HG02970 (cell line): ENCODE data around the gene PRF1.
"Not testable (repeated sequence)": the region's sequence is repeated elsewhere in the genome, so short reads cannot be mapped to it uniquely, and the experiment has no call there.

Experiments used
- ATAC-seq: cut with Tn5 transposase; IDR thresholded peaks from one replicate; pipeline ENCODE4 v1.9.1; 2021; ENCODE audit warnings: mild to moderate bottlenecking, moderate library complexity, moderate number of reproducible peaks; ENCODE audit not compliant: unreplicated experiment, low FRiP score

The PRF1 gene

GRCh38 chr10:70618663-70619062 lies 16.1 kb upstream of the PRF1 start:
- ATAC-seq: no peak

- no peak for ATAC-seq
Observed at GRCh38 chr10:70617798-70618568, 15.4 kb upstream of the PRF1 start.

GRCh38 chr10:70616761-70617160 lies 14.2 kb upstream of the PRF1 start:
- no peak for ATAC-seq

- ATAC-seq: no peak
Observed at GRCh38 chr10:70615784-70616522, 13.4 kb upstream of the PRF1 start.

GRCh38 chr10:70615211-70615610 lies 12.7 kb upstream of the PRF1 start:
- ATAC-seq: no peak

GRCh38 chr10:70614364-70614763 lies 11.8 kb upstream of the PRF1 start:
- not testable (repeated sequence) for ATAC-seq

GRCh38 chr10:70613941-70614340 lies 11.4 kb upstream of the PRF1 start:
- ATAC-seq: no peak

GRCh38 chr10:70607936-70608335 lies 5.4 kb upstream of the PRF1 start:
- no peak for ATAC-seq

- no peak for ATAC-seq
Observed at GRCh38 chr10:70605161-70605560, 2.6 kb upstream of the PRF1 start.

- ATAC-seq: no peak
Observed at GRCh38 chr10:70604106-70604505, 1.6 kb upstream of the PRF1 start.

- ATAC-seq: no peak
Observed at GRCh38 chr10:70603449-70603801, 884 bp upstream of the PRF1 start.

- ATAC-seq: no peak
Observed at GRCh38 chr10:70601746-70602145, 795 bp downstream of the PRF1 start.

GRCh38 chr10:70600512-70601395 lies 1.8 kb downstream of the PRF1 start:
- no peak for ATAC-seq

GRCh38 chr10:70599791-70600190 lies 2.8 kb downstream of the PRF1 start:
- ATAC-seq: no peak

- no peak for ATAC-seq
Observed at GRCh38 chr10:70599319-70599718, 3.2 kb downstream of the PRF1 start.

- ATAC-seq: no peak
Observed at GRCh38 chr10:70598857-70599295, 3.7 kb downstream of the PRF1 start.

GRCh38 chr10:70597856-70598815 lies 4.4 kb downstream of the PRF1 start:
- ATAC-seq: no peak

GRCh38 chr10:70596860-70597809 lies 5.4 kb downstream of the PRF1 start:
- no peak for ATAC-seq
